Activated gamma-delta T cell treated with anti-CD3 and anti-CD28 coated beads, Interleukin-2, amount 50 U/mL, for 16 hours (primary cell): Measurements from ENCODE around the gene ULK4.
"Not testable (repeated sequence)": the region's sequence is repeated elsewhere in the genome, so short reads cannot be mapped to it uniquely, and the experiment has no call there.

Experiments
- DNase-seq: peaks from one replicate; pipeline ENCODE4 v3.0.0-alpha.2; 2020; ENCODE audit warnings: low read depth

ULK4 gene

GRCh38 chr3:41872157-41872556 is 89.7 kb downstream of the ULK4 start:
- no peak for DNase-seq

- no peak for DNase-seq
These were observed 94.4 kb downstream of the ULK4 start for GRCh38 chr3:41867533-41867932.

- no peak for DNase-seq
These were observed 95.6 kb downstream of the ULK4 start for GRCh38 chr3:41866298-41866697.

GRCh38 chr3:41863024-41863423 is 98.9 kb downstream of the ULK4 start:
- DNase-seq: no peak

- not testable (repeated sequence) for DNase-seq
These were observed 101.4 kb downstream of the ULK4 start for GRCh38 chr3:41860489-41860888.

- no peak for DNase-seq
These were observed 106.9 kb downstream of the ULK4 start for GRCh38 chr3:41854956-41855355.

GRCh38 chr3:41853540-41854196 is 108.2 kb downstream of the ULK4 start:
- no peak for DNase-seq

GRCh38 chr3:41848753-41849574 is 112.9 kb downstream of the ULK4 start:
- no peak for DNase-seq

GRCh38 chr3:41847679-41848078 is 114.2 kb downstream of the ULK4 start:
- no peak for DNase-seq

GRCh38 chr3:41846850-41847249 is 115.1 kb downstream of the ULK4 start:
- DNase-seq: no peak

GRCh38 chr3:41845826-41846225 is 116.1 kb downstream of the ULK4 start:
- DNase-seq: no peak

- DNase-seq: not testable (repeated sequence)
These were observed 117.6 kb downstream of the ULK4 start for GRCh38 chr3:41844256-41844655.

- DNase-seq: not testable (repeated sequence)
These were observed 120.8 kb downstream of the ULK4 start for GRCh38 chr3:41840936-41841668.

GRCh38 chr3:41836360-41837134 is 125.4 kb downstream of the ULK4 start:
- DNase-seq: no peak

- no peak for DNase-seq
These were observed 128.3 kb downstream of the ULK4 start for GRCh38 chr3:41833628-41834027.

GRCh38 chr3:41819236-41819635 is 142.7 kb downstream of the ULK4 start:
- no peak for DNase-seq

- no peak for DNase-seq
These were observed 153.3 kb downstream of the ULK4 start for GRCh38 chr3:41808618-41809017.

- DNase-seq: no peak
These were observed 153.8 kb downstream of the ULK4 start for GRCh38 chr3:41808152-41808551.

GRCh38 chr3:41794748-41795589 is 166.9 kb downstream of the ULK4 start:
- DNase-seq: no peak

GRCh38 chr3:41792806-41793205 is 169.1 kb downstream of the ULK4 start:
- DNase-seq: no peak

- no peak for DNase-seq
These were observed 192.8 kb downstream of the ULK4 start for GRCh38 chr3:41769106-41769505.
